HCEC 1CT (cell line): ENCODE measurements around the gene ADAMTSL1.
A peak's percentile ranks its signal among the peaks of the same experiment; 100 is the strongest.

Experiments
- DNase-seq: peaks from one replicate; pipeline ENCODE4 v3.0.0-alpha.2; 2017

The ADAMTSL1 gene

DNA sequence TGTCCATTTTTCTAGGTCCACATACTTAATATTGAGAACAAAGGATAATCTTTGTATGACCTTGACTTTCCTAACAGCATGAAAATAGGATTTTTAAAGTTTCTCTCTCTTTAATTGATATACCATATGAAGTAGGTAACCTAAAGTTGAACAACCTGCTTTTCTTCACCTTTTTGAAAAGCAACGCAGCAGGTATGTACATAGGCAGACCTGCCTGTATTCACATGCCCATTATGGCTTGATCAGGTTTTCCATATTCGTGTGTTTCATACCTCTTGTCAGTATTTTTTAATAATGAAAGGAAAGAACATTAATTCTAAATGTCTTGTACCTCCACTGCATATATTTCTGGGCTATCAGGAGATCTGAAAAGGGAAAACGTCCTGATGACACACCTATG lies 1.5 kb upstream of the ADAMTSL1 start:
- DNase-seq, result no peak

GRCh38 chr9:18472841-18473251 lies 1.1 kb upstream of the ADAMTSL1 start:
- DNase-seq, result no peak

GRCh38 chr9:18474783-18475182 lies 830 bp downstream of the ADAMTSL1 start:
- DNase-seq, result peak; percentile 59

DNA sequence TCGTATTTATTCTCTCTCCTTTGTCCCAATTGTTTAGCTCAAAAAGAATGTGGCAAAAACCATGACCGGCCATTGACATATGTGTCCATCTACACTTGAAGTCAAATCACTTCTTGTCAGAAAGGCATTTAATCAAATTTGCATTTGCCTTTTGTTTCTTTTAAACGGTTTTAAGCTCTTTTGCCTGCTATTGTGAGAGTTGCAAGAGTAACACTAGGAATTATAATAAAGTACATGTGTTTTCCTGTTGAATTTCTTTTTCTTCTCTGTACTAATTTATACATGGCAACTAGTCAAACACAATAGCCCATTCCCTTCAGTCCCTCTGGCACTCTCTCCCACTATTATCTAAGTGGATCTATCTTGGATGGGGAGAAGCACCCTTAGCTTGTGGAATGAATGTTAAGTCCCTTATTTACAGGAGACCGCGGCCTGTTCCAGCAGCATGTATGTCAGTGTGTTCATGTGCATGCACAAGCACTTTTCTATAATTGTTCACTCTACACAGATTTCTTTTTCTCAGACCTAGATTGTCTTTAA lies 3.2 kb downstream of the ADAMTSL1 start:
- no peak for DNase-seq

DNA sequence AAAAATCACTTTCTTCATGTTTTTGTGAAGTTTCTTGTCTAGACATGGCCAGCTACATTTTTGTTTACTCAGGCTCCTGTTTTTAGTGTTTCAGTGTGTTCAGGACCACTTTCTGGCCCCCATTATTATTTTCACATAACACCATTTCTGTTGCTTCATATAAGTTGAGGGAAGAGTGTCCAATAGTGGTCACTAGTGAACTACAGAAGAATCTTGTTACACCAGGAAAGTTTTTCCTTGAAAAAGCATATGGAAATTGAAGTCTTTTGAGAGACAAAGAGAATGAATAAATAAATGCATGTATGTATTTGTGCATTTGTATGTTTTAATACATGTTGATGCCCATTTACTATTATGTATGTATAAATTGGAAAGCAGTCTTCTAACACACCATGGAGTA lies 3.8 kb downstream of the ADAMTSL1 start:
- peak; percentile 54 for DNase-seq

- DNase-seq, result peak; percentile 95
Observed at GRCh38 chr9:18478501-18479361, 4.8 kb downstream of the ADAMTSL1 start.

DNA sequence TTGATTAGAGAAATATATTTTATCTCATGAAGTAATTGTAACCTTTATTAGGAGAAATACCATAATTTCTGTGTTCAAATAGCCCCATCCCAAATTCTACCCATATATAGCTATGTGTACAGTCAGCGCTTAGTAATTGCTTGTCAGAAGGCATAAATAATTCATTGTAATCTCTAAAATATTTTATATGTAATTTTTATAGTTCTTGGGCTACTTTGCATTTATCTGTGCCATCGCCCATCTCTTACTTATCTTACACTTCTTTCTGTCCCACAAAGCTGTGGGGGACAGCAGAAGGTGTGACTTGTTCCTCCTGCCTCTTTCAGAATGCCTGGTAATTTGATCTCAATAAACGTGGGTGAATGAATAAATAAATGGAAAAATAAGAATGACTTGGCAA lies 5.5 kb downstream of the ADAMTSL1 start:
- peak; percentile 86 for DNase-seq

DNA sequence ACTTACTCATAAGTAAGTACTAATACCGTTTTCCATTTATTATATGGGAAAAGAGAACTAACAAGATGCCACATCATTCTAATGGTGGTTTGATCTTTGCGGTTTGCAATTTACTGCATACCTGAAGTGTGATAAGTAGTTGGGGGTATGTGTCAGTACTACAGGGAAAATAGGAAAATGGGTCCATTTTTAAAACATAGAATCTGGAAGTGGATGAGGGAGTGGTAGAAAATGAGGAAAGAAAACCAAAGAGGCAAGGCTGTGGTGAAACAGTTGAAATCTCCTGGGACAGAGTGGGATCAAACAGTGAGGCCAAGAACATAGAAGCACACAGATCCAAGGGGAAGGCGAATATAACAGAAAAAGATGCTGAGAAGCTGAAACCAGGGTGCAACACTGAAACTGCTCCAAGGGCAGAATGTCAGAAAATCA lies 6.7 kb downstream of the ADAMTSL1 start:
- peak; percentile 79 for DNase-seq

GRCh38 chr9:18482371-18482770 lies 8.4 kb downstream of the ADAMTSL1 start:
- no peak for DNase-seq

GRCh38 chr9:18485714-18486113 lies 11.8 kb downstream of the ADAMTSL1 start:
- no peak for DNase-seq

DNA sequence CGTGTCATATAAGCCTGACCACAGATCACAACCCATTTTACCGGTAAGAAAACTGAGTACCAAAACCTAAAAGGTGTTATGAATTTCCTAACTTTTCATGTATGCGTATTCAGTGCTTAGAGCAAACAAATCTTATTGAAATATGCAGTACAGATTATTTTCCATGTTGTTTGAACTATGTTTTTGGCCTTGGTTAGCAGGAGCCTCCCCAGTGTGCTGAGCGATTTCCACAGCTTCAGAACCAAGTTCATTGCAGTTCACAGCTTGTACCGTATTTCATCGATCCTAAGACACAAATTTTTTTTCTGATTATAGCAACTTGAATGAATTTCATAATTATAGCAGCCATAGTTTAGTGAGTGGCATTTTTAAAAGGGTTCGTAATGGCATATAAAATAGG lies 13.7 kb downstream of the ADAMTSL1 start:
- no peak for DNase-seq

GRCh38 chr9:18488886-18489285 lies 14.9 kb downstream of the ADAMTSL1 start:
- DNase-seq, result no peak

- DNase-seq, result peak; percentile 87
Observed at GRCh38 chr9:18489861-18490260, 15.9 kb downstream of the ADAMTSL1 start.

- DNase-seq, result peak; percentile 100
Observed at GRCh38 chr9:18490641-18491370, 16.9 kb downstream of the ADAMTSL1 start.

- peak; percentile 81 for DNase-seq
Observed at GRCh38 chr9:18492612-18493011, 18.7 kb downstream of the ADAMTSL1 start.

- peak; percentile 69 for DNase-seq
Observed at GRCh38 chr9:18493451-18493993, 19.6 kb downstream of the ADAMTSL1 start.

DNA sequence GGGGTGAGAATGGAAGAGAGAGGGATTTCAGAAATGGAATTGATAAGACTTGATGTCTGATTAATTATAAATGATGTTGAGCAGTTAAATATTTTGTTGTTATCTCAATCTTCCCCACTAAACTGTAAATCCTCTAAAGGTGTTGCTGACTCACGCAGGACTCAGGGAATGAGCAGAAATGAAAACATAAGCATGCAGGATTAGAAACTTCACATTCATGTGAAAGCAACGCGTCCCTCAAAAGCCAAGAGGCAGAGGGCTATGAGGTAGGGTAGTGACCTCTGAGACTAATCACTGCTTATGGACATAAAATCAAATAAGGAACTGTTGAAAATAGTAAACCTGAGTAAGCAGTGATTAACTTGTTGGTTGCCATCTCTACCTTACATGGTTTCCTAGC lies 21.1 kb downstream of the ADAMTSL1 start:
- DNase-seq, result no peak

- no peak for DNase-seq
Observed at GRCh38 chr9:18496256-18497000, 22.5 kb downstream of the ADAMTSL1 start.

DNA sequence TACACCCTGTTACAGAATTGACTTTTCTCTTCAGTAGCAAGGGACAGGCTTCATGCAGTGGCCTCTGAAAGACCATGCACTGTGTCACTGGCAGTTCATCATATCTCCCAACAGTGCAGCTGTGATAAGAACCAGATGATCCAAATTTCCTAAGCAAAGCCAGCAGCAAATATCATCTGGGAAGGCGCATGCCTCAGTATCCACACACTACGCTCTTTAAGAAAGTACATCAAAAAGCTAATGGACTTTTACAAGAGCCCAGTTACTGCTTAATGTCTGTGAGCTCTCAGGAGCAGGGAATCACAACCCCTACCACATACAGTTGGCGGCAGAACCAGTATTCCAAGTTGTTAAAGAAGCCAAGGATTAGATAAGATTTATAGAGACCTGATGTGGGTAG lies 25.1 kb downstream of the ADAMTSL1 start:
- no peak for DNase-seq

GRCh38 chr9:18499980-18500379 lies 26.0 kb downstream of the ADAMTSL1 start:
- DNase-seq, result no peak

- no peak for DNase-seq
Observed at GRCh38 chr9:18500451-18500850, 26.5 kb downstream of the ADAMTSL1 start.

GRCh38 chr9:18501949-18502348 lies 28.0 kb downstream of the ADAMTSL1 start:
- DNase-seq, result no peak

- DNase-seq, result no peak
Observed at GRCh38 chr9:18502546-18502945, 28.6 kb downstream of the ADAMTSL1 start.
